Measurements from ENCODE around the gene MIX23.
"Not testable (repeated sequence)": the region's sequence is repeated elsewhere in the genome, so short reads cannot be mapped to it uniquely, and the experiment has no call there.

MIX23 gene

GRCh38 chr3:122389197-122389596 is 6.2 kb upstream of the MIX23 start:
- H3K4me3 ChIP-seq (ENCODE audit: low read depth, low read length) = no peak overlapping the region
- no peak for DNase-seq (ENCODE audit: low read depth)
- TF ChIP-seq CTCF (IDR thresholded peaks at IDR 0.05; ENCODE audit: control insufficient read depth, extremely low read depth, insufficient read depth) = no peak

- H3K4me3 ChIP-seq (ENCODE audit: low read depth, low read length) = peak overlapping the region; percentile 8; the same call in 1 of the 2 replicates
- no peak for TF ChIP-seq CTCF (IDR thresholded peaks at IDR 0.05; ENCODE audit: control insufficient read depth, extremely low read depth, insufficient read depth)
- peak; percentile 90 for DNase-seq (ENCODE audit: low read depth)
These were observed 4.7 kb upstream of the MIX23 start for GRCh38 chr3:122387709-122388108.

GRCh38 chr3:122383771-122384697 is 1.0 kb upstream of the MIX23 start, which contains the start of gene FAM162A:
Gene FAM162A, plus strand, starts transcription at chr3:122384182. Its CDS starts 84 bp downstream, at chr3:122384266.
- TF ChIP-seq CTCF (IDR thresholded peaks at IDR 0.05; ENCODE audit: control insufficient read depth, extremely low read depth, insufficient read depth) = peak; percentile 89
- peak within 1 kb of the TSS; percentile 89 for H3K4me3 ChIP-seq (ENCODE audit: low read depth, low read length)
- DNase-seq (ENCODE audit: low read depth) = peak; percentile 83

GRCh38 chr3:122377975-122378374 is 5.1 kb downstream of the MIX23 start:
- DNase-seq (ENCODE audit: low read depth) = no peak
- no peak overlapping the region for H3K4me3 ChIP-seq (ENCODE audit: low read depth, low read length)
- no peak for TF ChIP-seq CTCF (IDR thresholded peaks at IDR 0.05; ENCODE audit: control insufficient read depth, extremely low read depth, insufficient read depth)

GRCh38 chr3:122374034-122374433 is 9.0 kb downstream of the MIX23 start:
- TF ChIP-seq CTCF (IDR thresholded peaks at IDR 0.05; ENCODE audit: control insufficient read depth, extremely low read depth, insufficient read depth) = no peak
- no peak overlapping the region for H3K4me3 ChIP-seq (ENCODE audit: low read depth, low read length)
- DNase-seq (ENCODE audit: low read depth) = no peak

GRCh38 chr3:122366379-122366749 is 16.7 kb downstream of the MIX23 start:
- no peak for DNase-seq (ENCODE audit: low read depth)
- H3K4me3 ChIP-seq (ENCODE audit: low read depth, low read length) = no peak overlapping the region
- no peak for TF ChIP-seq CTCF (IDR thresholded peaks at IDR 0.05; ENCODE audit: control insufficient read depth, extremely low read depth, insufficient read depth)

- peak; percentile 63 for DNase-seq (ENCODE audit: low read depth)
These were observed 17.3 kb downstream of the MIX23 start for GRCh38 chr3:122365582-122366378.

More at GRCh38 chr3:122365582-122366378, 17.3 kb downstream of the MIX23 start:
- not testable (repeated sequence) for H3K4me3 ChIP-seq (ENCODE audit: low read depth, low read length)
